GM23338 (cell line): ENCODE results near the gene CDK18. TPM values are rescaled to one million over a fixed set of nuclear protein-coding genes. Genes with fewer than 3 reads are reported as not detected.

ENCODE experiments used
- ATAC-seq: fragments of 200-7000 bp; cut with Tn5 transposase; 3 replicates; pipeline ENCODE4 v1.9.1; 2020
- DNase-seq: peaks from one replicate; pipeline ENCODE4 v3.0.0-alpha.2; 2015; ENCODE audit warnings: low spot score
- H2AFZ ChIP-seq: fragments of 200-600 bp; sonication (generic); 2 replicates; pipeline ENCODE4 v1.8.0; 2016; ENCODE audit warnings: antibody characterized with exemption, mild to moderate bottlenecking, moderate library complexity
- H3F3A ChIP-seq: fragments of 200-600 bp; sonication (generic); replicated peaks from 2 replicates; pipeline ENCODE4 v1.8.0; 2017; ENCODE audit warnings: antibody characterized with exemption, mixed run types, low read depth
- H3K27ac ChIP-seq: fragments of 200-600 bp; sonication (generic); 2 replicates; pipeline ENCODE4 v1.6.1; 2016; ENCODE audit warnings: low read depth
- H3K27me3 ChIP-seq: fragments of 200-600 bp; sonication (generic); 2 replicates; pipeline ENCODE4 v1.8.0; 2016; ENCODE audit warnings: mild to moderate bottlenecking, mixed run types, moderate library complexity; ENCODE audit not compliant: insufficient read depth
- H3K36me3 ChIP-seq: fragments of 200-600 bp; sonication (generic); 2 replicates; pipeline ENCODE4 v1.8.0; 2016; ENCODE audit warnings: mild to moderate bottlenecking; ENCODE audit not compliant: insufficient read depth
- H3K4me1 ChIP-seq: fragments of 200-600 bp; sonication (generic); 2 replicates; pipeline ENCODE4 v1.8.0; 2016; ENCODE audit warnings: mild to moderate bottlenecking, moderate library complexity; ENCODE audit not compliant: insufficient read depth
- H3K4me2 ChIP-seq: fragments of 200-600 bp; sonication (generic); 2 replicates; pipeline ENCODE4 v1.7.1; 2017; ENCODE audit warnings: mixed run types
- H3K4me3 ChIP-seq: fragments of 200-600 bp; sonication (generic); 2 replicates; pipeline ENCODE4 v1.6.1; 2016; ENCODE audit warnings: mixed run types
- H3K79me2 ChIP-seq: fragments of 200-600 bp; sonication (generic); replicated peaks from 2 replicates; pipeline ENCODE4 v1.8.0; 2017; ENCODE audit warnings: mild to moderate bottlenecking; ENCODE audit not compliant: insufficient read depth
- H3K9me2 ChIP-seq: fragments of 200-600 bp; sonication (generic); 2 replicates; pipeline ENCODE4 v1.8.0; 2017; ENCODE audit not compliant: insufficient read depth
- H4K20me1 ChIP-seq: fragments of 200-600 bp; sonication (generic); replicated peaks from 2 replicates; pipeline ENCODE4 v1.8.0; 2017; ENCODE audit warnings: mild to moderate bottlenecking; ENCODE audit not compliant: insufficient read depth
- H3K27ac Mint-ChIP-seq: 2 replicates; pipeline ENCODE4 v1.8.0; 2020; ENCODE audit warnings: inconsistent platforms, mild to moderate bottlenecking, moderate library complexity, mixed read lengths
- H3K27me3 Mint-ChIP-seq: 3 replicates; pipeline ENCODE4 v1.8.0; 2022; ENCODE audit warnings: low read depth, mild to moderate bottlenecking, moderate library complexity, mixed read lengths, inconsistent platforms; ENCODE audit not compliant: insufficient read depth, poor library complexity
- H3K36me3 Mint-ChIP-seq: 3 replicates; pipeline ENCODE4 v1.8.0; 2021; ENCODE audit warnings: low read depth, mild to moderate bottlenecking, inconsistent platforms, moderate library complexity, mixed read lengths
- H3K4me1 Mint-ChIP-seq: 3 replicates; pipeline ENCODE4 v1.8.0; 2020; ENCODE audit warnings: mild to moderate bottlenecking, inconsistent platforms, mixed read lengths
- H3K4me3 Mint-ChIP-seq: 3 replicates; pipeline ENCODE4 v1.8.0; 2021; ENCODE audit warnings: moderate library complexity, mild to moderate bottlenecking, inconsistent platforms, mixed read lengths
- H3K9me3 Mint-ChIP-seq: 3 replicates; pipeline ENCODE4 v1.8.0; 2020; ENCODE audit warnings: moderate library complexity, mild to moderate bottlenecking, inconsistent platforms, mixed read lengths
- CREB1 ChIP-seq: fragments of 250-450 bp; sonication (Bioruptor Pico); IDR thresholded peaks from 2 replicates; pipeline ENCODE4 v1.5.0; 2020; ENCODE audit warnings: low read depth, mild to moderate bottlenecking, moderate library complexity
- CTCF ChIP-seq, 2 experiments: fragments of 200-600 bp in 1 of 2; sonication (generic) in 1 of 2; conservative IDR thresholded peaks; 2 replicates each; pipeline versions ENCODE4 v1.5.1 to v1.6.1; 2016 to 2017; ENCODE audit warnings: antibody characterized with exemption in 2 of 2, low read depth in 2 of 2, mild to moderate bottlenecking in 2 of 2, moderate library complexity in 1 of 2
- ETS1 ChIP-seq: IDR thresholded peaks from 2 replicates; pipeline ENCODE4 v1.6.1; 2016; ENCODE audit warnings: antibody characterized with exemption
- EZH2 ChIP-seq: fragments of 200-600 bp; sonication (generic); IDR thresholded peaks from one replicate; pipeline ENCODE4 v1.8.0; 2017; ENCODE audit warnings: antibody characterized with exemption, mild to moderate bottlenecking, low read depth; ENCODE audit not compliant: unreplicated experiment
- EZH2phosphoT487 ChIP-seq: fragments of 200-600 bp; sonication (generic); IDR thresholded peaks from one replicate; pipeline ENCODE4 v1.8.1; 2018; ENCODE audit warnings: antibody characterized with exemption; ENCODE audit not compliant: unreplicated experiment
- JUNB ChIP-seq: IDR thresholded peaks from one replicate; pipeline ENCODE4 v1.6.1; 2016; ENCODE audit warnings: antibody characterized with exemption; ENCODE audit not compliant: unreplicated experiment
- NANOG ChIP-seq: IDR thresholded peaks from 2 replicates; pipeline ENCODE4 v1.6.1; 2016; ENCODE audit warnings: antibody characterized with exemption, borderline replicate concordance
- POLR2AphosphoS5 ChIP-seq: IDR thresholded peaks from 2 replicates; pipeline ENCODE4 v1.6.1; 2016; ENCODE audit warnings: antibody characterized with exemption, low read depth
- REST ChIP-seq: IDR thresholded peaks from one replicate; pipeline ENCODE4 v1.6.1; 2018; ENCODE audit warnings: antibody characterized with exemption; ENCODE audit not compliant: unreplicated experiment
- STAT1 ChIP-seq: IDR thresholded peaks from one replicate; pipeline ENCODE4 v1.6.1; 2016; ENCODE audit warnings: antibody characterized with exemption; ENCODE audit not compliant: unreplicated experiment
- ZNF114 ChIP-seq: fragments of 250-450 bp; sonication (Bioruptor Pico); IDR thresholded peaks from 2 replicates; pipeline ENCODE4 v1.5.0; 2020; ENCODE audit warnings: mild to moderate bottlenecking, moderate library complexity
- ZNF331 ChIP-seq: fragments of 250-450 bp; sonication (Bioruptor Pico); IDR thresholded peaks from 2 replicates; pipeline ENCODE4 v1.5.0; 2020; ENCODE audit warnings: low read depth, mild to moderate bottlenecking, moderate library complexity
- ZNF462 ChIP-seq: fragments of 250-450 bp; sonication (Bioruptor Pico); IDR thresholded peaks from 2 replicates; pipeline ENCODE4 v1.5.0; 2020; ENCODE audit warnings: mild to moderate bottlenecking, moderate library complexity
- polyA plus RNA-seq: library from polyadenylated mRNA; unstranded; fragments of >200 nt; fragmentation: Nextera tagmentation; extraction: Ambion mirVana; gene quantifications from 2 replicates; pipeline ENCODE4 v1.2.1, GENCODE V29; 2016
- total RNA-seq: library from RNA; depleted of rRNA; stranded (reverse); fragments of >200 nt; shearing (Covaris generic); gene quantifications from 2 replicates; pipeline ENCODE4 v1.2.3, GENCODE V29; 2014

Gene CDK18
- total and polyA plus RNA-seq, 2 experiments from 2014 or later = 21.1 to 46.5 TPM

- Histone ChIP-seq H4K20me1 (no peaks in the 10 kb centered on the region), H3K27ac (no peak overlapping the region), H3K79me2 (no peaks in the 10 kb centered on the region), H2AFZ (no peak overlapping the region; the same call in 1 of the 2 replicates), H3K4me3 (no peak overlapping the region), H3K36me3 (no peaks in the 10 kb centered on the region), H3K4me2 (0 out of 2 replicates have a peak overlapping the region, but pooled peaks have one; percentile 29), H3K9me2 (no peaks in the 10 kb centered on the region), H3F3A (no peaks in the 10 kb centered on the region), H3K4me1 (peaks cover 22% of the 10 kb centered on the region; the same call in 1 of the 2 replicates), H3K27me3 (no peaks in the 10 kb centered on the region)
- TF ChIP-seq EZH2phosphoT487 = no peak
- TF ChIP-seq CTCF (conservative IDR thresholded peaks at IDR 0.05; ENCODE audit: low read depth in 2 of 2) = no peak
- TF ChIP-seq CREB1 (CRISPR knock-in tag) = no peak
- no peak for TF ChIP-seq ZNF462 (CRISPR knock-in tag)
- TF ChIP-seq EZH2 = no peak
- no peak for TF ChIP-seq ZNF114
- TF ChIP-seq POLR2AphosphoS5 = no peak
- TF ChIP-seq ZNF331 (CRISPR knock-in tag) = no peak
- TF ChIP-seq STAT1 = no peak
- no peak for TF ChIP-seq ETS1
- TF ChIP-seq REST = no peak
- no peak for TF ChIP-seq NANOG
- TF ChIP-seq JUNB = no peak
- Mint-ChIP-seq H3K27ac (no peak overlapping the region), H3K27me3 (peaks cover 33% of the 10 kb centered on the region), H3K9me3 (no peaks in the 10 kb centered on the region), H3K4me3 (no peak overlapping the region), H3K36me3 (no peaks in the 10 kb centered on the region), H3K4me1 (peaks cover 41% of the 10 kb centered on the region)
- DNase-seq (no peak), ATAC-seq (peak; percentile 12)
Measured at GRCh38 chr1:205492201-205492667, 12.2 kb upstream of the CDK18 start.
